HEK293T (cell line): ENCODE results near the gene TXNRD1.

Experiments
- BHLHE40 ChIP-seq: fragments of 450-650 bp; IDR thresholded peaks from 2 replicates; pipeline ENCODE4 v1.6.1; 2016; ENCODE audit warnings: mild to moderate bottlenecking, moderate library complexity, borderline replicate concordance
- CTBP1 ChIP-seq: fragments of 450-650 bp; IDR thresholded peaks from 2 replicates; pipeline ENCODE4 v1.6.1; 2016; ENCODE audit warnings: borderline replicate concordance
- ELF4 ChIP-seq: fragments of 450-650 bp; IDR thresholded peaks from 2 replicates; pipeline ENCODE4 v1.6.1; 2017; ENCODE audit warnings: antibody characterized with exemption
- FOXA1 ChIP-seq: fragments of 450-650 bp; IDR thresholded peaks from 2 replicates; pipeline ENCODE4 v1.6.1; 2016; ENCODE audit warnings: mild to moderate bottlenecking
- FOXK2 ChIP-seq: fragments of 450-650 bp; IDR thresholded peaks from 2 replicates; pipeline ENCODE4 v1.6.1; 2016; ENCODE audit warnings: mild to moderate bottlenecking
- FOXM1 ChIP-seq: fragments of 450-650 bp; IDR thresholded peaks from 2 replicates; pipeline ENCODE4 v1.6.1; 2017; ENCODE audit warnings: mild to moderate bottlenecking, borderline replicate concordance
- HDGF ChIP-seq: fragments of 450-650 bp; IDR thresholded peaks from 2 replicates; pipeline ENCODE4 v1.6.1; 2017; ENCODE audit warnings: antibody characterized with exemption, borderline replicate concordance
- L3MBTL2 ChIP-seq: fragments of 450-650 bp; conservative IDR thresholded peaks from 2 replicates; pipeline ENCODE4 v1.6.1; 2016; ENCODE audit warnings: mild to moderate bottlenecking
- NFRKB ChIP-seq: fragments of 450-650 bp; IDR thresholded peaks from 2 replicates; pipeline ENCODE4 v1.6.1; 2016; ENCODE audit warnings: mild to moderate bottlenecking, moderate library complexity
- PKNOX1 ChIP-seq: fragments of 450-650 bp; IDR thresholded peaks from 2 replicates; pipeline ENCODE4 v1.6.1; 2016
- SP1 ChIP-seq: fragments of 450-650 bp; IDR thresholded peaks from 2 replicates; pipeline ENCODE4 v1.6.1; 2017
- SUZ12 ChIP-seq: fragments of 450-650 bp; IDR thresholded peaks from 2 replicates; pipeline ENCODE4 v1.6.1; 2016; ENCODE audit warnings: mild to moderate bottlenecking
- TARDBP ChIP-seq: fragments of 450-650 bp; IDR thresholded peaks from 2 replicates; pipeline ENCODE4 v1.6.1; 2016
- ZNF384 ChIP-seq: fragments of 450-650 bp; IDR thresholded peaks from 2 replicates; pipeline ENCODE4 v1.6.1; 2016

- TF ChIP-seq SUZ12 (no peak), SP1 (no peak), ZNF384 (no peak), PKNOX1 (no peak), BHLHE40 (no peak), HDGF (no peak), CTBP1 (no peak), FOXM1 (no peak), NFRKB (no peak), TARDBP (no peak), FOXK2 (no peak), FOXA1 (no peak), L3MBTL2 (no peak), ELF4 (no peak)
These were observed 156.6 kb downstream of the TXNRD1 start for GRCh38 chr12:104372061-104372720.
